T47D (cell line): ENCODE data around the gene OR13C5.
"Not testable (repeated sequence)": the region's sequence is repeated elsewhere in the genome, so short reads cannot be mapped to it uniquely, and the experiment has no call there.

Experiments used
- DNase-seq, 2 experiments: peaks; one replicate each; pipeline versions ENCODE4 v3.0.0 to v3.0.0-alpha.2; 2011 to 2012; ENCODE audit warnings: low read depth in 1 of 2, low spot score in 1 of 2
- JUND ChIP-seq: IDR thresholded peaks from 2 replicates; pipeline ENCODE4 v1.6.1; 2012; ENCODE audit warnings: low read depth
- in situ Hi-C: cut with HindIII; loops from 2 replicates; pipeline ENCODE4 v1.10.0; 2016; ENCODE audit warnings: low sequenced_read_pairs, low pct_unique_long_range_greater_than_20kb

OR13C5 gene

DNA sequence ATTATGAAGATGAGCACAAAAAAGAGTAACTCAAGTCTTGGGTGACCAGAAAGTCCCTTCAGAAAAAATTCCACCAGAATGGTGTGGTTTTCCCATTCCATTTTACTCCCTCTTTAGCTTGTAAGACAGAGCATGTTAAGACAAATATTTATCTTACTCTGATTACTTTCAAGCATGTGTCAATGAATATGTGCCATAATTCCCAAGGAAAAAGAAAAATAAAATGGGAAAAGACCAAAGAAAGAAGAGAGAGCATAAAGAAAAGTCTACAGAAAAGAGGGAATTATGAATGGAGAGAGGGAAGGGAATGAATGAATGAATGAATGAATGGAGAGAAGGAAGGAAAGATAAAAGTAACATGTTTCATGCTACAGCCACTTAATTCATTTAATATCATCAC, at the start of gene OR13C5:
Gene OR13C5 (minus strand): TSS at position 101 of the 400 bp plus-strand sequence. CDS start 0 bp downstream, at position 101.
- in situ Hi-C loops, DNase-seq: not testable (repeated sequence)

DNA sequence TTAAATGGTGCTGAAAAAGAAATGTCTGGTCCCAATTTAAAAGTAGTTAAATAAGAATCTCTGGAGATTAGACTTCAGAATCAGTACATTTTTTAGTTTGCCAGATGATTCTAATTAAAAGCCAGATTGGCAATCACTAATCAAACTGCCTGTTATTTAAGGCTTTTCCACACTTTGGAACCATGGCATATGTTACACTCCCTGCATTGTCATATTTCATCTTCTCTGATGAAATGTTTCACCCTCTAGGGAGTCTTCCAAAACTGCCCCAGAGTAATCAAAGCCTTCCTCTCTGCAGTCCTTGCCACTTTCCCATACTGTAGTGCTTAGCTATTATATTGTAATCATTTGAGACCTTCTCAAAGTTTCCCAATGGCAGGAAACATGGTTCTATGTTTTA, 36.2 kb upstream of the OR13C5 start:
- no peak for TF ChIP-seq JUND
- in situ Hi-C loops = no loop called here
- no peak for DNase-seq

DNA sequence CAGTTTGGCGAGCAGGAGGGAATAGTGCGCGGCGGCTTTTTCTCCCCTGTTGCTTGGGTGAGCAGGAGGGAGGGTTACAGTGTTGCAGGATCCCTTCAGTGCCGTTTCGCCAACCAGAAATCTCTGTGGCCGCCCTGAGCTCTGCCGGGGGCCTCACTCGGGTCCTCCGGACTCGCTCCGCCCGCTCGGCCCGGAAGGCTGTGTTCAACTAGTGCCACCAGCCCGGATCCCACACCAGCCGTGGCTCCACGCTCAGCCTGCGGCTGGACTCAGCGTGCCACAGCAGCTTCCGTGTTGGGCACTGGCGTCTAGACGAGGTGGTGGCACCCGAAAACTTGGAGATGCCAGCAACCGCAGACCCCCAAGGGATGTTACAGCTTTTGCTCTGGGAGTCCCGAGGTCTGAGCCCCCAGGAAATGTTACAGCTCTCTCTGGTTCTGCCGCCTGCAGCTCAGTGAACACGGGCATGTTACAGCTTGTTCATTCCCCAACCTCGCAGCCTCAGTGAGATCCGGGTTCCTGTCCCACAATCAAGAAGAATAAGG, 34.8 kb upstream of the OR13C5 start:
- TF ChIP-seq JUND = no peak
- in situ Hi-C loops = no loop called here
- peak; percentile 13 to 59 for DNase-seq

DNA sequence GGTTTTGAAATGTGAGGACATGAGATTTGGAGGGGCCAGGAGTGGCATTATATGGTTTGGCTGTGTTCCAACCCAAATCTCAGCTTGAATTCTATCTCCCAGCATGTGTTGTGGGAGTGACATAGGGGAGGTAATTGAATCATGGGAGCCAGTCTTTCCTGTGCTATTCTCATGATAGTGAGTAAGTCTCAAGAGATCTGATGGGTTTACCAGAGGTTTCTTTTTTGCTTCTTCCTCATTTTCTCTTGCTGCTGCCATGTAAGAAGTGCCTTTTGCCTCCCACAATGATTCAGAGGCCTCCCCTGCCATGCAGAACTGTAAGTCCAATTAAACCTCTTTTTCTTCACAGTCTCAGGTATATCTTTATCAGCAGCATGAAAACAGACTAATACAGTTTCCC, 26.8 kb upstream of the OR13C5 start:
- in situ Hi-C loops, DNase-seq: not testable (repeated sequence)

- no peak for TF ChIP-seq JUND
- DNase-seq = no peak
- in situ Hi-C loops = no loop called here
Observed at GRCh38 chr9:104618104-104618503, 18.9 kb upstream of the OR13C5 start, which contains the start of gene OR13C9. Gene OR13C9 (minus strand): TSS chr9:104618204. CDS start chr9:104618204, 0 bp downstream.

DNA sequence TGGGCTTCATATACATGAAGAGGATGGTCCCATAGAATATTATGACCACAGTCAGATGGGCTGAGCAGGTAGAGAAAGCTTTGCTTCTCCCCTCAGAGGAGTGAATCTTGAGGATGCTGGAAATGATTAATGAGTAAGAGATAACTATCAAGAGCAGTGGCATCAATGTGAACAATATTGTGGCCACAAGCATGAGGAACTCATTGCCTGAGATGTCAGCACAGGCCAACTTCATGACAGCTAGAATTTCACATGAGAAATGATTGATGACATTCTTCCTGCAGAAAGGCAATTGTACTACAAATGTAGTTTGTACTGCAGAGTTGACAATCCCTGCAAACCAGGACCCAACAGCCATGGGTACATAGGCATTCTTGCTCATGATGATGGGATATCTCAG, 18.2 kb upstream of the OR13C5 start:
- DNase-seq = no peak
- in situ Hi-C loops = no loop called here
- no peak for TF ChIP-seq JUND

GRCh38 chr9:104611213-104611612, 12.0 kb upstream of the OR13C5 start:
- in situ Hi-C loops = no loop called here
- TF ChIP-seq JUND = no peak

GRCh38 chr9:104608336-104608735, 9.1 kb upstream of the OR13C5 start:
- TF ChIP-seq JUND = no peak
- in situ Hi-C loops = no loop called here
- DNase-seq = peak in 1 of 2 experiments; percentile 30

More at GRCh38 chr9:104611213-104611612, 12.0 kb upstream of the OR13C5 start:
- no peak for DNase-seq

GRCh38 chr9:104606152-104606551, 6.9 kb upstream of the OR13C5 start:
- in situ Hi-C loops = no loop called here
- TF ChIP-seq JUND = no peak
- DNase-seq = no peak

- DNase-seq, in situ Hi-C loops: not testable (repeated sequence)
Observed at GRCh38 chr9:104605527-104605926, 6.3 kb upstream of the OR13C5 start, which contains the start of gene OR13C2. Gene OR13C2 (minus strand): TSS chr9:104605627. CDS start chr9:104605627, 0 bp downstream.

GRCh38 chr9:104604801-104605200, 5.6 kb upstream of the OR13C5 start:
- in situ Hi-C loops = no loop called here
- DNase-seq = no peak
- TF ChIP-seq JUND = no peak

DNA sequence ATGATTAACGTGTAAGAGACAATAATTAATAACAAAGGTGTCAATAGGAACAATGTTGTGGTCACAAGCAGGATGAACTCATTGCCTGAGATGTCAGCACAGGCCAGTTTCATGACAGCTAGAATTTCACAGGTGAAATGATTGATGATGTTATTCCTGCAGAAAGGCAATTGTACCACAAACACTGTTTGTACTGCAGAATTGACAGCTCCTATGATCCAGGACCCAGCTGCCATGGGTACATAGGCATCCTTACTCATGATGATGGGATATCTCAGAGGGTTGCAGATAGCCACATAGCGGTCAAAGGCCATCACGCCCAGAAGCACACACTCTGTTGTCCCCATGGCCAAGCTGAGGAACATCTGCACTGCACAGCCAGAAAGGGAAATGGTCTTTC, 464 bp downstream of the OR13C5 start:
- DNase-seq, in situ Hi-C loops: not testable (repeated sequence)

- TF ChIP-seq JUND = no peak
- DNase-seq = no peak
- in situ Hi-C loops = no loop called here
Observed at GRCh38 chr9:104589626-104590025, 9.6 kb downstream of the OR13C5 start.

- no peak for DNase-seq
- TF ChIP-seq JUND = no peak
- in situ Hi-C loops = no loop called here
Observed at GRCh38 chr9:104586496-104587180, 12.6 kb downstream of the OR13C5 start.
